Activated CD4-positive, alpha-beta T cell treated with anti-CD3 and anti-CD28 coated beads, Interleukin-2, amount 10 ng/mL, durations not matched to agents 24 days and 14 days (primary cell): ENCODE data around the gene GIT2. TPM values are rescaled to one million over a fixed set of nuclear protein-coding genes. Genes with fewer than 3 reads are reported as not detected.
"Not testable (repeated sequence)": the region's sequence is repeated elsewhere in the genome, so short reads cannot be mapped to it uniquely, and the experiment has no call there.

ENCODE experiments used
- DNase-seq: peaks from one replicate; pipeline ENCODE4 v3.0.0; 2022
- H3K27ac Mint-ChIP-seq: one replicate; pipeline ENCODE4 v1.8.0; 2022; ENCODE audit warnings: mild to moderate bottlenecking, mixed read lengths
- H3K27me3 Mint-ChIP-seq: one replicate; pipeline ENCODE4 v1.8.0; 2022; ENCODE audit warnings: mixed read lengths
- H3K36me3 Mint-ChIP-seq: one replicate; pipeline ENCODE4 v1.8.0; 2022; ENCODE audit warnings: low read depth, mild to moderate bottlenecking, mixed read lengths
- H3K4me1 Mint-ChIP-seq: one replicate; pipeline ENCODE4 v1.8.0; 2021; ENCODE audit warnings: mixed read lengths
- H3K4me3 Mint-ChIP-seq: one replicate; pipeline ENCODE4 v1.8.0; 2022; ENCODE audit warnings: mild to moderate bottlenecking, moderate library complexity, mixed read lengths
- H3K9me3 Mint-ChIP-seq: one replicate; pipeline ENCODE4 v1.8.0; 2021; ENCODE audit warnings: mixed read lengths
- intact Hi-C: fragments of 100-400 bp; cut with micrococcal nuclease; formaldehyde crosslinking; loops from one replicate; pipeline ENCODE4 v1.15.1; 2023
- total RNA-seq: library from RNA; stranded (reverse); gene quantifications from 2 replicates; pipeline ENCODE4 v1.2.3, GENCODE V29; 2022

Gene GIT2
- total RNA-seq, 1 donor from 2014 or later, result 88.6 TPM

- intact Hi-C loops, result loop anchor here (2.0 to 5.0 kb wide), 3 partner anchors 50 to 578 kb away; partner anchors contain the start of gene C12orf76
- peak within 1 kb of the TSS; percentile 100 for H3K4me3 Mint-ChIP-seq
- H3K9me3 Mint-ChIP-seq, result no peaks in the 10 kb centered on the region
- peak within 1 kb of the TSS; percentile 96 for H3K27ac Mint-ChIP-seq
- peaks cover 48% of the 10 kb centered on the region for H3K4me1 Mint-ChIP-seq
- DNase-seq, result peak; percentile 96
- peaks cover 22% of the 10 kb centered on the region for H3K36me3 Mint-ChIP-seq
- no peaks in the 10 kb centered on the region for H3K27me3 Mint-ChIP-seq
Observed at GRCh38 chr12:109998904-109999648, 2.9 kb upstream of the GIT2 start, which contains the start of gene ANKRD13A. TSS of gene ANKRD13A (plus strand) at chr12:109999430. CDS start at chr12:109999689, 259 bp downstream.

- H3K4me1 Mint-ChIP-seq, result peaks cover 46% of the 10 kb centered on the region
- H3K4me3 Mint-ChIP-seq, result peak overlapping the region; percentile 90
- H3K27me3 Mint-ChIP-seq, result no peaks in the 10 kb centered on the region
- H3K36me3 Mint-ChIP-seq, result peaks cover 21% of the 10 kb centered on the region
- intact Hi-C loops, result loop anchor here (2.0 to 5.0 kb wide), 3 partner anchors 50 to 579 kb away; partner anchors contain the start of gene C12orf76
- peak overlapping the region; percentile 96 for H3K27ac Mint-ChIP-seq
- H3K9me3 Mint-ChIP-seq, result no peaks in the 10 kb centered on the region
- DNase-seq, result no peak
Observed at GRCh38 chr12:109998241-109998903, 2.2 kb upstream of the GIT2 start.

- Mint-ChIP-seq H3K27me3 (no peaks in the 10 kb centered on the region), H3K27ac (no peak overlapping the region), H3K9me3 (no peaks in the 10 kb centered on the region), H3K36me3 (peaks cover 19% of the 10 kb centered on the region), H3K4me1 (peaks cover 51% of the 10 kb centered on the region), H3K4me3 (no peak overlapping the region)
- DNase-seq, result no peak
- intact Hi-C loops, result loop anchor here (5.0 kb wide), 1 partner anchor 580 kb away; no protein-coding TSS in a partner anchor
Observed at GRCh38 chr12:109997393-109997792, 1.2 kb upstream of the GIT2 start.

- intact Hi-C loops, result loop anchor here (1.0 to 5.0 kb wide), 4 partner anchors 8 to 581 kb away; partner anchors contain the start of genes IFT81 and TCHP
- peaks cover 48% of the 10 kb centered on the region for H3K4me1 Mint-ChIP-seq
- no peaks in the 10 kb centered on the region for H3K27me3 Mint-ChIP-seq
- H3K9me3 Mint-ChIP-seq, result no peaks in the 10 kb centered on the region
- peak overlapping the region; percentile 94 for H3K27ac Mint-ChIP-seq
- peaks cover 23% of the 10 kb centered on the region for H3K36me3 Mint-ChIP-seq
- DNase-seq, result no peak
- H3K4me3 Mint-ChIP-seq, result peak overlapping the region; percentile 90
Observed at GRCh38 chr12:109996483-109996853, 300 bp upstream of the GIT2 start.

GRCh38 chr12:109995361-109995685, 845 bp downstream of the GIT2 start:
- DNase-seq, result no peak
- Mint-ChIP-seq H3K27ac (peak overlapping the region; percentile 88), H3K4me1 (peaks cover 49% of the 10 kb centered on the region), H3K36me3 (peaks cover 31% of the 10 kb centered on the region), H3K9me3 (no peaks in the 10 kb centered on the region), H3K4me3 (peak overlapping the region; percentile 90), H3K27me3 (no peaks in the 10 kb centered on the region)
- intact Hi-C loops, result loop anchor here (5.0 kb wide), 1 partner anchor 582 kb away; no protein-coding TSS in a partner anchor

- H3K4me1 Mint-ChIP-seq, result peaks cover 48% of the 10 kb centered on the region
- peak; percentile 67 for DNase-seq
- peak overlapping the region; percentile 90 for H3K4me3 Mint-ChIP-seq
- intact Hi-C loops, result loop anchor here (1.0 to 5.0 kb wide), 2 partner anchors 15 to 583 kb away; no protein-coding TSS in a partner anchor
- H3K9me3 Mint-ChIP-seq, result no peaks in the 10 kb centered on the region
- H3K27ac Mint-ChIP-seq, result peak overlapping the region; percentile 88
- no peaks in the 10 kb centered on the region for H3K27me3 Mint-ChIP-seq
- peaks cover 31% of the 10 kb centered on the region for H3K36me3 Mint-ChIP-seq
Observed at GRCh38 chr12:109994401-109995175, 1.6 kb downstream of the GIT2 start.

GRCh38 chr12:109993091-109993490, 3.1 kb downstream of the GIT2 start:
- peaks cover 46% of the 10 kb centered on the region for H3K4me1 Mint-ChIP-seq
- intact Hi-C loops, result no loop called here

GRCh38 chr12:109991586-109991985, 4.6 kb downstream of the GIT2 start:
- peaks cover 47% of the 10 kb centered on the region for H3K4me1 Mint-ChIP-seq
- no peaks in the 10 kb centered on the region for H3K27me3 Mint-ChIP-seq
- intact Hi-C loops, result no loop called here
- peaks cover 49% of the 10 kb centered on the region for H3K36me3 Mint-ChIP-seq
- no peak overlapping the region for H3K4me3 Mint-ChIP-seq
- no peaks in the 10 kb centered on the region for H3K9me3 Mint-ChIP-seq
- H3K27ac Mint-ChIP-seq, result peak overlapping the region; percentile 20
- DNase-seq, result no peak

More at GRCh38 chr12:109993091-109993490, 3.1 kb downstream of the GIT2 start:
- no peak for DNase-seq
- Mint-ChIP-seq H3K36me3 (peaks cover 40% of the 10 kb centered on the region), H3K4me3 (peak overlapping the region; percentile 10), H3K27ac (no peak overlapping the region), H3K9me3 (no peaks in the 10 kb centered on the region), H3K27me3 (no peaks in the 10 kb centered on the region)

- DNase-seq, result no peak
- Mint-ChIP-seq H3K9me3 (no peaks in the 10 kb centered on the region), H3K4me3 (no peak overlapping the region), H3K4me1 (peaks cover 44% of the 10 kb centered on the region), H3K27me3 (no peaks in the 10 kb centered on the region), H3K36me3 (peaks cover 57% of the 10 kb centered on the region), H3K27ac (peak overlapping the region; percentile 65)
- intact Hi-C loops, result loop anchor here (2.0 kb wide), 1 partner anchor 21 kb away; no protein-coding TSS in a partner anchor
Observed at GRCh38 chr12:109989380-109989779, 6.8 kb downstream of the GIT2 start.

GRCh38 chr12:109988903-109989302, 7.3 kb downstream of the GIT2 start:
- no peaks in the 10 kb centered on the region for H3K27me3 Mint-ChIP-seq
- peak overlapping the region; percentile 76 for H3K27ac Mint-ChIP-seq
- peaks cover 41% of the 10 kb centered on the region for H3K4me1 Mint-ChIP-seq
- H3K36me3 Mint-ChIP-seq, result peaks cover 60% of the 10 kb centered on the region
- no peak overlapping the region for H3K4me3 Mint-ChIP-seq
- no peak for DNase-seq
- intact Hi-C loops, result loop anchor here (1.0 to 2.0 kb wide), 2 partner anchors 7 to 20 kb away; partner anchors contain the start of gene GIT2
- H3K9me3 Mint-ChIP-seq, result no peaks in the 10 kb centered on the region

- Mint-ChIP-seq H3K4me3 (no peak overlapping the region), H3K36me3 (peaks cover 64% of the 10 kb centered on the region), H3K9me3 (no peaks in the 10 kb centered on the region), H3K27me3 (no peaks in the 10 kb centered on the region), H3K27ac (peak overlapping the region; percentile 86), H3K4me1 (peaks cover 45% of the 10 kb centered on the region)
- DNase-seq, result no peak
- intact Hi-C loops, result loop anchor here (1.0 to 2.0 kb wide), 2 partner anchors 8 to 19 kb away; partner anchors contain the start of gene GIT2
Observed at GRCh38 chr12:109988274-109988673, 7.9 kb downstream of the GIT2 start.

- H3K27me3 Mint-ChIP-seq, result no peaks in the 10 kb centered on the region
- DNase-seq, result no peak
- peak overlapping the region; percentile 47 for H3K4me3 Mint-ChIP-seq
- peak overlapping the region; percentile 86 for H3K27ac Mint-ChIP-seq
- peaks cover 65% of the 10 kb centered on the region for H3K36me3 Mint-ChIP-seq
- no peaks in the 10 kb centered on the region for H3K9me3 Mint-ChIP-seq
- intact Hi-C loops, result loop anchor here (1.0 to 2.0 kb wide), 3 partner anchors 8 to 19 kb away; partner anchors contain the start of gene GIT2
- H3K4me1 Mint-ChIP-seq, result peaks cover 42% of the 10 kb centered on the region
Observed at GRCh38 chr12:109987615-109988014, 8.6 kb downstream of the GIT2 start.

GRCh38 chr12:109986236-109986635, 9.9 kb downstream of the GIT2 start:
- peaks cover 67% of the 10 kb centered on the region for H3K36me3 Mint-ChIP-seq
- H3K27ac Mint-ChIP-seq, result peak overlapping the region; percentile 36

More at GRCh38 chr12:109986236-109986635, 9.9 kb downstream of the GIT2 start:
- H3K27me3 Mint-ChIP-seq, H3K9me3 Mint-ChIP-seq, intact Hi-C loops, DNase-seq, H3K4me3 Mint-ChIP-seq: not testable (repeated sequence)
- H3K4me1 Mint-ChIP-seq, result peaks cover 51% of the 10 kb centered on the region
